Fibroblast of pulmonary artery (primary cell): ENCODE results near the gene BRD4.

ENCODE experiments used
- DNase-seq: peaks from one replicate; pipeline ENCODE4 v3.0.0-alpha.2; 2010; ENCODE audit warnings: low read depth
- H3K4me3 ChIP-seq: replicated peaks from 2 replicates; pipeline ENCODE4 v1.5.1; 2011; ENCODE audit warnings: low read depth, mild to moderate bottlenecking, control low read depth, low read length, moderate library complexity
- TF ChIP-seq, protein P1 (sequence below): IDR thresholded peaks from 2 replicates; pipeline ENCODE4 v1.5.1; 2011; ENCODE audit warnings: mild to moderate bottlenecking, control low read depth, low read length, inconsistent platforms; ENCODE audit errors: missing control alignments

Gene BRD4

DNA sequence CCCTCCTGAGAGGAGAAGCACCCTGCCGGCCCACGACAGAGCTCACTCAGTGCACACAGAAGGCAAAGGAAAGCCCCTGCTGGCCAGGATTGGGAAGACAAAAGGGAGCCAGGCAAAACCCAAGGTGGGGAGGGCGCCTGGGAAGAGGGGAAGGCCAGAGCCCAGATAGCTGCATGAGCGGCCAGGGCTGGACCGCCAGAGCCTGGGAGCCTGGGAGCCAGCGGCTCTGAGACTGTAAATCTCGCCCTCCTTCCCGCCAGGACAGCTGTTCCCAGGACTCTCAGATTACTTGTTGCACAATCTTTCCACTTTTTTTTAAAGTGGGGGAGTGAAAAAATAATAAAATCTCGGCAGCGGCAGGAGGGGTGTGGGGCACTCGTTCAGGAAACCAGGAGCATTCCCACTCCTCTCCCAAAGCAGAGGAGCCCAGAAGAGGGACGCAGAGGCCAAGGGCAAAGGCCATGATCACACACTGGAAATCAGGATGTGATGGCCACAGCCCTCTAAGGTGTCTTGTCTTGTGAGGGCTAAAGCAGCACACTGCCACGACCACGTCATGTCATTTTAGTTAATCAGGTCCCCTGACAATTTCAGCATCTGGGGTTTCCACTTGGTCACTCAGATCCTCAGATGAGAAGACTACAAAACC lies 80.5 kb downstream of the BRD4 start:
- peak overlapping the region; percentile 24 for H3K4me3 ChIP-seq
- TF ChIP-seq, protein P1, sequence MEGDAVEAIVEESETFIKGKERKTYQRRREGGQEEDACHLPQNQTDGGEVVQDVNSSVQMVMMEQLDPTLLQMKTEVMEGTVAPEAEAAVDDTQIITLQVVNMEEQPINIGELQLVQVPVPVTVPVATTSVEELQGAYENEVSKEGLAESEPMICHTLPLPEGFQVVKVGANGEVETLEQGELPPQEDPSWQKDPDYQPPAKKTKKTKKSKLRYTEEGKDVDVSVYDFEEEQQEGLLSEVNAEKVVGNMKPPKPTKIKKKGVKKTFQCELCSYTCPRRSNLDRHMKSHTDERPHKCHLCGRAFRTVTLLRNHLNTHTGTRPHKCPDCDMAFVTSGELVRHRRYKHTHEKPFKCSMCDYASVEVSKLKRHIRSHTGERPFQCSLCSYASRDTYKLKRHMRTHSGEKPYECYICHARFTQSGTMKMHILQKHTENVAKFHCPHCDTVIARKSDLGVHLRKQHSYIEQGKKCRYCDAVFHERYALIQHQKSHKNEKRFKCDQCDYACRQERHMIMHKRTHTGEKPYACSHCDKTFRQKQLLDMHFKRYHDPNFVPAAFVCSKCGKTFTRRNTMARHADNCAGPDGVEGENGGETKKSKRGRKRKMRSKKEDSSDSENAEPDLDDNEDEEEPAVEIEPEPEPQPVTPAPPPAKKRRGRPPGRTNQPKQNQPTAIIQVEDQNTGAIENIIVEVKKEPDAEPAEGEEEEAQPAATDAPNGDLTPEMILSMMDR = peak; percentile 74
- DNase-seq = peak; percentile 98

DNA sequence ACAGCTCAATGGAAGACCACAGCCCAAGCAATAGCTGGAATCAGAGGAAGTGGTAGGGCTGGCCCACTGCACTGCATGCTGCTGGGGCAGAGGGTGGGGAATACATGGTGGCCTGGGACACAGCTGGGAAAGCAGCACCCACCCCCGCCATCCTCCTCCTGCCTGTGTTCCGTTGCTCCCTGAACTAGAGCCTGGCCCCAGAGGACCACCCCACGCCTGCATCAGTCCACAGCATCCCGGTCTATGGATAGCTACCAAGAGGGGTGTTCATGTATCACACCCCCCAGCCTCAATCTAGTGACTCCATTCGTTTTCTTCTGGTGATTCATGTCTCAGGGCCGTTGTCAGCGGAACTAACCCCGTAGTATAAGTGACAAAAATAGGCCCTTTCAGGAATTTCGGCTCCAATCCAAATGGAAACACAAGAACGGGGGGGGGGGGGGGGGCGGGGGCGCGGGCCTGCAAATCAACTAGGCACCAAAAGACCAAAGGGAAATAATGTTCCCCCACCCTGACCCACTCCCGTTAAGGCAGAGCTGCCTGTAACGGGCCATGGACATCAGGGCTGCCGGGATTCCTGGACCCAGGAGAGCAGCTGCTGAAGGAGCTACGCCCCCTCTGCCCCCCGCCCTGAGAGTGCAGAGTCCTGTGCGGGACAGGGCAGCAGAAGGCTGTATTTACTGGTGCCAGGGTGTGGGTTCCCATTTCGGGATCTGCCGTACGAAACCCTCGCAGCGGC lies 81.2 kb downstream of the BRD4 start:
- peak; percentile 74 for DNase-seq
- TF ChIP-seq, protein P1 = no peak
- H3K4me3 ChIP-seq = peak overlapping the region; percentile 24

DNA sequence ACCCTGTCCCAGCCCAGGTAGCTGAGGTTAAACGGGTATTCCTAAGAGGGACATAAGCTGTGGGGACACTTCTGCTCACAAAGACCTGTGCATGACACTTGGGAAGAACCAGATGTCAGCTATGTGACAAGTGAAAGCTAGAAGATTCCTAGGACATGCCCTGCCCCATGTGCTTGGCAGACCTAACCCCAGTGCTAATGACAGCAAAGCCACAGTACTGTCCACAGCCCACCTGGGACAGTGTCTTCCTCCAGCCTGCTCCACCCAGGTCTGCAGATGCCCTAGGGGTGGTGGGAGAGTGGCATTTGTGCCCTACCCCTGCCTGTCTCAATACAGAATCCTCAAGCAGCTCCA lies 81.7 kb downstream of the BRD4 start:
- no peak overlapping the region for H3K4me3 ChIP-seq
- no peak for DNase-seq
- TF ChIP-seq, protein P1 = no peak

DNA sequence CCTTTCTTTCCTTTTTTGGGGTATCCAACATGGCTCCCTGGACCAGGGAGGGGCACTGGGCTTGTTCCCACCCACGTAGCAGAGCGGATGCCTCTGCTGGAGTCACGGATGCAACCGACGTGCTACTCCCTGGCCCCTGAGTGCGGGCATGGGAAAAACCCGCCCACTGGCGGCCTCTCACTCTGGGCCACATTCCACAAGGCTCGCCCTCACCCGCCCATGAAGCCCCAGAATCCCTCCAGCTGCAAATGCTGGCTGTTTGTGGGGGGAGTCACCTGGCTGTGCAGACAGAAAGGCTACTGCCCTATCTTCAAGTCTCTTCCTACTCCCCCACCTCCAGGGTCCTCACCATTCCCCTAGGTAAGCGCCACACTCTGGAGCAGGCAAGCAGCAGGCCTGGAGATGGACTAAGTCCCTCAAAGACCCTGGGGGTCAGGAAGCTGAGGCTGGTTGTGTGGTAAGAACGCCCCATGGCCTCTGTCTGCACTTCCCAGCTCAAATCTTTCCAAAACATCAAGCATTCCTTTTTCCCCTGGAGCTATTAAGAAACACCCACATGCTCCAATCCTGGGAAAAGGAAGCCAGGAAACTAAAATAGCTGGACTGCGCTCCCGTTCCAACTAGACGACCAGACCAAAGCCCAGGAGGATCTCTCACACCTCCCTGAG lies 82.2 kb downstream of the BRD4 start:
- DNase-seq = peak; percentile 95
- H3K4me3 ChIP-seq = no peak overlapping the region
- TF ChIP-seq, protein P1 = no peak

DNA sequence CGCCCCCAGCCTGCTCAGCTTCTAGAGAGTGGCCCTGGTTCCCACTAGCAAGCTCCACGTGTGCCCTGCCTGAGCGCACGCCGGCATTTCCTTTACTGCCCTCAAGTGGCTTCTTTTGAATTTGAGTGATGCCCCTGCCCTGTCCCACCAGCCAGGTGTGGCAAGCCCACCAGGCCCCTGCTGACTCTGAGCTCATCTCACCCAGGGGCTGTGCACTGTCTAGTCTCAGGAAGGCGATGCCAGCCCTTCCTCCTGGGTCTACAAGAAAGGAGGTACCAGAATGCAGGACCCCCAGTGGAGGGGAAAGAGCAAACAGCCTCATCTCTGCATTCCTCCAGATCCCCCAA lies 82.8 kb downstream of the BRD4 start:
- TF ChIP-seq, protein P1 = no peak
- DNase-seq = no peak
- H3K4me3 ChIP-seq = no peak overlapping the region

DNA sequence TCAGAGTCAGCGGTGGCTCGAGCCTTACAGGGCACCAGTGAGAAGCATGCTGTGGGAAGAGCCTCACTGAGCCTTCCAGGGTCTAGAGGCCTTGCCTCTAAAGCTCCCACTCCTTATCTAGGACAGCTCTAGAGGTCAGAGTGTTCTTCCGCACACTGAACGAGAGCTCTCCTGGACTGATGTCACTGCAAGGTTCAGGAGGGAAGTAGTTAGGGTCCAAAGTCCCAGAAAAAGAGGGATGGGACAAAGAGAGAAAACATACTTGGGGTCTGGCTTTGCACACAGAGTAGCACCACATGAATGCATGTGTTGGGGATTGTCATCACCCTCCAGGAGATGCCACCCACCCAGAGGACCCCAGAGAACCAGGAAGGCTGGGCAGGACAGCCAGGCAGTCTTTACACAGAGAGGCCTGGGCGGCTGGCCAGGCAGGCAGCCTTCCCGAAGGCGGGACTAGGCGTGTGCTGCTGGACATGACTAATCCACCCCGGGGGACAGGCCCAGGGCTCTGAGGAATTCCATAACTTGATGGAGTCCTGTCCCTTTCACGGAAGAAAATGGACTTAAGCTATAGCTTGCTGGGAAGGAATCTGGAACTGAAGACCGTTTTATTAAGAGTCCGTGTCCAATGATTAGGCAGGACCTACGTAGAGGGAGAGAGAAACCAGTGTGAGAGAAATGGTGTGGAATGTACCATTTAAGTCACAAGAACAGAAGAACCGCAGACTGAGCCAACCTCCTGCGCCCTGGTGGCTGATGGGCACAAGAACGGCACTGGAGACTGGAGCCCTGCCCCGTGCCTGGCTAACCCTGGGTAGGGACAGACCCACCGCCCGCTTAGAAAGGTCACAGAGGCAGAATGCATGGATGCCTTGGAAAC lies 83.5 kb downstream of the BRD4 start:
- TF ChIP-seq, protein P1 = no peak
- peak; percentile 91 for DNase-seq
- no peak overlapping the region for H3K4me3 ChIP-seq
